ENCODE measurements around the gene HDAC11.

DNA sequence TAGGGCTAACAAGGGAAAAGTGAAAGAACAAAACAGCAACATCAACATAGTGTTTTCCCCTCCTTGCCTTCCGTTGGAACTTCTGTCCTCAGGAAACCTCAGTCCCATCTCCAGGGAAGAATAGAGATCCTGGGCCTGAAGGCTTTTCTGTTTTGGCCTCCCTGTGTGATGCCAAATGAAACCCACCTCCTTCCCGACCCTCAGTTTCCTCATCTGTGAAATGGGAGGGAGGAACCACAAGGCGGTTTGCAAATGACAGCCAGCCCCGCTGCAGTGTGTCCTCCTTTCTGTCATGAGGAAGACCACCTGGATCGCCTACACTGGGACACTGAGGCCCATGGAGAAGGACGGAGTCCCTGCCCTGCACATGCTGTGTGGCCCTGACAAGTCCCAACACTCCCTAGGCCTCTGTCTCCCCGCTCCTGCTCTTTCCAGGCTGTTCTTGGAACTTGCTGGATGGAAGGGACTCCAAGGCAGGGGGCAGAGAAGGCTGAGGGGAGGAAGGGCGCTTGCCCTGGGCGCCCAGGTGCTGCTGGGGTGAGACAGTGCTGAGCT lies 40.3 kb downstream of the HDAC11 start:
- TF ChIP-seq GATA3 (IDR thresholded peaks at IDR 0.05; ENCODE audit: borderline replicate concordance) (no peak), CTCF (IDR thresholded peaks at IDR 0.05) (no peak), REST (IDR thresholded peaks at IDR 0.05) (no peak), EP300 (IDR thresholded peaks at IDR 0.05) (no peak), MYC (IDR thresholded peaks at IDR 0.05; ENCODE audit: borderline replicate concordance, low read length) (no peak), CBX8 (IDR thresholded peaks at IDR 0.05) (no peak), POLR2AphosphoS2 (conservative IDR thresholded peaks at IDR 0.05; ENCODE audit: low read length) (no peak), POLR2A (IDR thresholded peaks at IDR 0.05; ENCODE audit: low read length) (no peak), JUN (IDR thresholded peaks at IDR 0.05) (no peak), PHF8 (IDR thresholded peaks at IDR 0.05; ENCODE audit: borderline replicate concordance, low read depth) (no peak)

Data from A549 (cell line).